ENCODE data around the gene SNW1.

Gene SNW1

GRCh38 chr14:77721437-77721836 is 39.5 kb downstream of the SNW1 start:
- Histone ChIP-seq H2AFZ (ENCODE audit: low read depth, low read length) (no peak overlapping the region), H3K27ac (ENCODE audit: low read length) (no peak overlapping the region), H3K9ac (ENCODE audit: low read depth, low read length) (no peak overlapping the region), H3K36me3 (ENCODE audit: insufficient read depth, low read length) (peaks cover 97% of the 10 kb centered on the region), H4K20me1 (ENCODE audit: insufficient read depth, low read length) (peaks cover 18% of the 10 kb centered on the region; the same call in 1 of the 2 replicates), H3K9me3 (ENCODE audit: insufficient read depth, low read length, severe bottlenecking) (no peaks in the 10 kb centered on the region), H3K79me2 (ENCODE audit: insufficient read depth, low read length) (peaks cover 6% of the 10 kb centered on the region), H3K27me3 (ENCODE audit: insufficient read depth, low read length, poor library complexity) (no peaks in the 10 kb centered on the region), H3K4me3 (ENCODE audit: low read depth in 1 of 2, low read length in 2 of 2) (no peak overlapping the region), H3K4me2 (ENCODE audit: insufficient read depth, low read length) (no peak overlapping the region), H3K4me1 (ENCODE audit: insufficient read depth, low read length) (no peaks in the 10 kb centered on the region)
- DNase-seq (no peak), ATAC-seq (ENCODE audit: insufficient read depth, low read depth) (no peak)
- TF ChIP-seq CTCF (IDR thresholded peaks at IDR 0.05; ENCODE audit: borderline replicate concordance, extremely low read depth, low read length, poor library complexity, severe bottlenecking) (no peak), EZH2 (IDR thresholded peaks at IDR 0.05; ENCODE audit: borderline replicate concordance, low read depth, low read length, severe bottlenecking) (no peak)

GRCh38 chr14:77717608-77718305 is 43.2 kb downstream of the SNW1 start:
- Histone ChIP-seq H3K27me3 (ENCODE audit: insufficient read depth, low read length, poor library complexity) (no peaks in the 10 kb centered on the region), H3K79me2 (ENCODE audit: insufficient read depth, low read length) (peaks cover 26% of the 10 kb centered on the region), H2AFZ (ENCODE audit: low read depth, low read length) (no peak overlapping the region), H3K4me1 (ENCODE audit: insufficient read depth, low read length) (no peaks in the 10 kb centered on the region), H3K27ac (ENCODE audit: low read length) (no peak overlapping the region), H3K36me3 (ENCODE audit: insufficient read depth, low read length) (peaks cover 95% of the 10 kb centered on the region), H3K9me3 (ENCODE audit: insufficient read depth, low read length, severe bottlenecking) (no peaks in the 10 kb centered on the region), H3K9ac (ENCODE audit: low read depth, low read length) (no peak overlapping the region), H4K20me1 (ENCODE audit: insufficient read depth, low read length) (peaks cover 25% of the 10 kb centered on the region; the same call in 1 of the 2 replicates), H3K4me2 (ENCODE audit: insufficient read depth, low read length) (no peak overlapping the region), H3K4me3 (ENCODE audit: low read depth in 1 of 2, low read length in 2 of 2) (no peak overlapping the region)
- TF ChIP-seq EZH2 (IDR thresholded peaks at IDR 0.05; ENCODE audit: borderline replicate concordance, low read depth, low read length, severe bottlenecking) (no peak), CTCF (IDR thresholded peaks at IDR 0.05; ENCODE audit: borderline replicate concordance, extremely low read depth, low read length, poor library complexity, severe bottlenecking) (no peak)
- DNase-seq (no peak), ATAC-seq (ENCODE audit: insufficient read depth, low read depth) (peak; percentile 13; the same call in 1 of the 3 replicates)

- DNase-seq (no peak), ATAC-seq (ENCODE audit: insufficient read depth, low read depth) (no peak)
- no peak overlapping the region for H3K27ac ChIP-seq (ENCODE audit: low read length)
- H3K9me3 ChIP-seq (ENCODE audit: insufficient read depth, low read length, severe bottlenecking), result no peaks in the 10 kb centered on the region
- no peak overlapping the region for H3K4me3 ChIP-seq (ENCODE audit: low read depth in 1 of 2, low read length in 2 of 2)
- H4K20me1 ChIP-seq (ENCODE audit: insufficient read depth, low read length), result peaks cover 27% of the 10 kb centered on the region; the same call in 1 of the 2 replicates
- H3K9ac ChIP-seq (ENCODE audit: low read depth, low read length), result no peak overlapping the region
- no peaks in the 10 kb centered on the region for H3K27me3 ChIP-seq (ENCODE audit: insufficient read depth, low read length, poor library complexity)
- peaks cover 8% of the 10 kb centered on the region; the same call in 1 of the 2 replicates for H3K4me1 ChIP-seq (ENCODE audit: insufficient read depth, low read length)
- no peak overlapping the region for H2AFZ ChIP-seq (ENCODE audit: low read depth, low read length)
- H3K36me3 ChIP-seq (ENCODE audit: insufficient read depth, low read length), result peaks cover 90% of the 10 kb centered on the region
- no peak for TF ChIP-seq CTCF (IDR thresholded peaks at IDR 0.05; ENCODE audit: borderline replicate concordance, extremely low read depth, low read length, poor library complexity, severe bottlenecking)
- no peak overlapping the region for H3K4me2 ChIP-seq (ENCODE audit: insufficient read depth, low read length)
- H3K79me2 ChIP-seq (ENCODE audit: insufficient read depth, low read length), result peaks cover 49% of the 10 kb centered on the region
Measured at GRCh38 chr14:77714926-77715325, 46.0 kb downstream of the SNW1 start.

All from DND-41 (cell line).